Fibroblast of lung (primary cell): ENCODE results near the gene FGGY. TPM values are rescaled to one million over a fixed set of nuclear protein-coding genes. Genes with fewer than 3 reads are reported as not detected.

Source experiments
- DNase-seq, 2 donors: peaks; one replicate each; pipeline versions ENCODE4 v3.0.0 to v3.0.0-alpha.2; 2010; ENCODE audit warnings: low read depth in 2 of 2
- H2AFZ ChIP-seq: 2 replicates; pipeline ENCODE4 v1.5.1; 2012; ENCODE audit warnings: low read length, control low read depth, inconsistent platforms
- H3K27ac ChIP-seq: 2 replicates; pipeline ENCODE4 v1.5.1; 2011; ENCODE audit warnings: low read length, control low read depth; ENCODE audit not compliant: insufficient read depth
- H3K27me3 ChIP-seq: 2 replicates; pipeline ENCODE4 v1.5.1; 2011; ENCODE audit warnings: mild to moderate bottlenecking, low read length; ENCODE audit not compliant: control insufficient read depth, insufficient read depth
- H3K36me3 ChIP-seq: 2 replicates; pipeline ENCODE4 v1.5.1; 2011; ENCODE audit warnings: low read length; ENCODE audit not compliant: control insufficient read depth, insufficient read depth
- H3K4me1 ChIP-seq: 2 replicates; pipeline ENCODE4 v1.5.1; 2011; ENCODE audit warnings: low read length; ENCODE audit not compliant: control insufficient read depth, insufficient read depth; ENCODE audit errors: extremely low read depth
- H3K4me2 ChIP-seq: 2 replicates; pipeline ENCODE4 v1.5.1; 2011; ENCODE audit warnings: low read length, control low read depth; ENCODE audit not compliant: insufficient read depth; ENCODE audit errors: extremely low read depth
- H3K4me3 ChIP-seq, 4 experiments: fragments of 200-600 bp in 1 of 4; sonication (generic) in 1 of 4; replicated peaks in 1 of 4; 2 replicates each; pipeline ENCODE4 v1.5.1; 2011 to 2016; ENCODE audit warnings: low read length in 4 of 4, low read depth in 3 of 4, mild to moderate bottlenecking in 3 of 4, control low read depth in 2 of 4, inconsistent platforms in 1 of 4, mixed read lengths in 1 of 4; ENCODE audit not compliant: insufficient read depth in 1 of 4; ENCODE audit errors: control extremely low read depth in 1 of 4
- H3K79me2 ChIP-seq: 2 replicates; pipeline ENCODE4 v1.5.1; 2012; ENCODE audit warnings: mild to moderate bottlenecking, low read length, inconsistent platforms; ENCODE audit not compliant: control insufficient read depth, insufficient read depth
- H3K9ac ChIP-seq: 2 replicates; pipeline ENCODE4 v1.5.1; 2011; ENCODE audit warnings: mild to moderate bottlenecking, low read length, control low read depth; ENCODE audit not compliant: insufficient read depth
- H3K9me3 ChIP-seq: 2 replicates; pipeline ENCODE4 v1.5.1; 2012; ENCODE audit warnings: low read depth, low read length; ENCODE audit not compliant: control insufficient read depth, insufficient read depth
- H4K20me1 ChIP-seq: 2 replicates; pipeline ENCODE4 v1.5.1; 2011; ENCODE audit warnings: low read length; ENCODE audit not compliant: control insufficient read depth, insufficient read depth; ENCODE audit errors: extremely low read depth
- CTCF ChIP-seq, 2 donors: IDR thresholded peaks in 1 of 2; conservative IDR thresholded peaks in 1 of 2; 1 replicate in 1 of 2; 2 replicates in 1 of 2; pipeline ENCODE4 v1.5.1; 2011 to 2012; ENCODE audit warnings: low read length in 2 of 2, control low read depth in 1 of 2, inconsistent platforms in 1 of 2, low read depth in 1 of 2, mild to moderate bottlenecking in 1 of 2
- EZH2 ChIP-seq: IDR thresholded peaks from 2 replicates; pipeline ENCODE4 v1.5.1; 2012; ENCODE audit warnings: low read length, control low read depth, mild to moderate bottlenecking; ENCODE audit errors: missing control alignments
- polyA plus RNA-seq, 2 donors: library from polyadenylated mRNA; depleted of rRNA in 1 of 2; stranded (reverse) in 1 of 2; unstranded in 1 of 2; fragments of >200 nt; gene quantifications; 2 replicates each; pipeline ENCODE4 v1.2.1, GENCODE V29; 2011 to 2012; ENCODE audit warnings: missing spikeins in 1 of 2
- total RNA-seq: library from RNA; depleted of rRNA; stranded (reverse); fragments of >200 nt; gene quantifications from 2 replicates; pipeline ENCODE4 v1.2.1, GENCODE V29; 2014

The FGGY gene
- total and polyA plus RNA-seq, 2 donors (not counting 1 experiment from before 2014, with no cell fraction given) = 9.5 to 32.4 TPM

DNA sequence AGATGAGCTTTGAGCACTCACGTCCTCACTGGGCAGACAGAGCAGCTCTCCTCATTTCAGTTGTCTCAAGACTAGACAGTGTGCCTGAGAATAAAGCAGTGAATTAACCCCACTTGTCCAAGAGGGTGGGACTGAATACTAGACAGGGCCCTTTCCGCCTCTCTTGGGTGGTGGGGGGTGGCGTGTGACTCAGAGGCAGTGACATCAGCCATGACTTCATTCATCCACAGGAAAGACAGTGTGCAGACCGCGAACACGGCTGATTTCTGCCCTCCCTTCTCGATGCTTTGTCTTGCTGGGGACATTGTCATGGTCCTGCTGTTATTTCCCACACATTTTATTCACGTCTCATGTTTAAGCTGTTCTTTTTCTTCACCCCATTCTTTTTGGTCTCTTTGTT, 64.9 kb downstream of the FGGY start:
- Histone ChIP-seq H3K27ac (no peak overlapping the region), H2AFZ (no peak overlapping the region), H3K79me2 (no peaks in the 10 kb centered on the region), H3K4me3 (no peak overlapping the region), H3K9ac (no peak overlapping the region), H4K20me1 (no peaks in the 10 kb centered on the region), H3K9me3 (no peaks in the 10 kb centered on the region), H3K27me3 (no peaks in the 10 kb centered on the region), H3K4me1 (peaks cover 6% of the 10 kb centered on the region), H3K36me3 (no peaks in the 10 kb centered on the region), H3K4me2 (no peak overlapping the region)
- DNase-seq = peak in 1 of 2 donors; percentile 66
- TF ChIP-seq CTCF (conservative IDR thresholded peaks at IDR 0.05 in 1 of 2, IDR thresholded peaks at IDR 0.05 in 1 of 2; ENCODE audit: low read depth in 1 of 2, low read length in 2 of 2) (no peak), EZH2 (no peak)

- Histone ChIP-seq H3K9ac (no peak overlapping the region), H3K79me2 (no peaks in the 10 kb centered on the region), H4K20me1 (no peaks in the 10 kb centered on the region), H3K4me1 (peaks cover 18% of the 10 kb centered on the region), H3K27ac (no peak overlapping the region), H3K4me2 (no peak overlapping the region), H3K27me3 (no peaks in the 10 kb centered on the region), H3K4me3 (no peak overlapping the region), H2AFZ (no peak overlapping the region), H3K36me3 (no peaks in the 10 kb centered on the region), H3K9me3 (no peaks in the 10 kb centered on the region)
- TF ChIP-seq EZH2 (no peak), CTCF (conservative IDR thresholded peaks at IDR 0.05 in 1 of 2, IDR thresholded peaks at IDR 0.05 in 1 of 2; ENCODE audit: low read depth in 1 of 2, low read length in 2 of 2) (no peak)
- no peak for DNase-seq
These were observed 67.1 kb downstream of the FGGY start for GRCh38 chr1:59364037-59364436.

DNA sequence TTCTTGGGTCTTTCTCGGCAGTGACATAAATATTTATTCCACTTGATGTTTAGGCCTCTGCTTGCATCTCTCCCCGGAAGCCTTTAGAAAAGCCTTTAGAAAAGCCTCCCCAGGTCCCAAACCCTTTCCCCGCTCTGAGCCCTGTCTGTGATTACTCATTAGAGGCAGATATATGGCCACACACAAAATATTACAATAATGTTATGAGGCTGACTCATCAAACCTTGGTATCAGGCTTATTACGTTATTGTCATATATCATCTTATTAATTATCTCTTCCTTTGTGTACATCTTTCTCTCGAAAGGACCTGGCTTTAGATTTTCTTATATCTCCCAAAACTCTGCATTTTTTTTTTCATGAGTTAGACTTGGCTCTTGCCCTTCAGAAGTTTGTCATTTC, 69.5 kb downstream of the FGGY start:
- H3K4me2 ChIP-seq = no peak overlapping the region
- H2AFZ ChIP-seq = no peak overlapping the region
- no peak for TF ChIP-seq EZH2
- TF ChIP-seq CTCF (conservative IDR thresholded peaks at IDR 0.05 in 1 of 2, IDR thresholded peaks at IDR 0.05 in 1 of 2; ENCODE audit: low read depth in 1 of 2, low read length in 2 of 2) = no peak
- peak; percentile 44 to 50 for DNase-seq
- no peaks in the 10 kb centered on the region for H3K9me3 ChIP-seq
- no peaks in the 10 kb centered on the region for H3K27me3 ChIP-seq
- H3K9ac ChIP-seq = no peak overlapping the region
- no peaks in the 10 kb centered on the region for H4K20me1 ChIP-seq
- no peak overlapping the region for H3K4me3 ChIP-seq
- peak overlapping the region; percentile 80 for H3K27ac ChIP-seq
- H3K4me1 ChIP-seq = peaks cover 18% of the 10 kb centered on the region
- no peaks in the 10 kb centered on the region for H3K79me2 ChIP-seq
- H3K36me3 ChIP-seq = no peaks in the 10 kb centered on the region
